Stimulated activated CD8-positive, alpha-beta memory T cell treated with anti-CD3 and anti-CD28 coated beads, Interleukin-4, amount 100 ng/mL, for 24 hours (primary cell): Measurements from ENCODE around the gene XPNPEP1.

ENCODE experiments used
- DNase-seq: peaks from one replicate; pipeline ENCODE4 v3.0.0-alpha.2; 2020; ENCODE audit warnings: low read depth

Gene XPNPEP1

GRCh38 chr10:109892931-109893330, 30.4 kb downstream of the XPNPEP1 start:
- DNase-seq, result no peak

DNA sequence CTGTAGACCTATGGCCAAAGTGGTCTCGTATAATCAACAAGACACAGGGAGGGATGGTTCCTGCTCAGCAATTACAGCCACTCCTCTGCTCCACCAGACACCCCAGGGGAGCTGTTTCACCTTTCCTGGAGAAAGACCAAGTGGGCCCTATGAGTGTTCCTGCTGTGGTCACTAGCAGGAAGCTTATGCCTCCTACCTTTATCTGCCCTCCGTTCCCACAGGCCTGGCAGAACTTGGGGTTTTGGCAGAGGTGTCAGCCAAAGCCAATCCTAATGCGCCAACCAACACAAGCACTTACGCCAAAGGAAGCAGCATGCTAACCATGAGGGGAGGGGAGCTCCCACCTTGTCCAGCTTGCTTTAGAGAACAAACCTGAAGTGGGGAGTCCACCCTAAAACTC, 31.2 kb downstream of the XPNPEP1 start:
- DNase-seq, result no peak

GRCh38 chr10:109891105-109891504, 32.2 kb downstream of the XPNPEP1 start:
- no peak for DNase-seq

DNA sequence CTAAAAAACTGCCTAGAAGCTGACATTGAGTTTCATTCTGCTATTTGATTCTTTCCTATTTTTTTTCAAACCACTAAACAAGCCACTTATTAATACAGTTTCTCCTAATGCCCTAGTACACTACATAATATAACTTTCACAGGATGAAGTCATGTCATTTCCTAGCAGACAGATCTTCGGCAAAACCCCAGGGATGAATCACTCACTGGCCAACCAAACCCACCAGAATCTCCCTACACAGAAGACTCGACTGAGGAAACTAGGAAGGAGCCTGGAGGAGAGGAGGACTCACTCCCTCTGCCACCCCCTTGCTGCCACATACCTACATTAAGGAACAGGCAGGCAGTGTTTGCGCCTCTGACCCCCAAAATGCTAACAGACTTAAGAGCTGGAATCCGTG, 33.4 kb downstream of the XPNPEP1 start:
- DNase-seq, result no peak

GRCh38 chr10:109887776-109888175, 35.5 kb downstream of the XPNPEP1 start:
- DNase-seq, result no peak

GRCh38 chr10:109887243-109887642, 36.1 kb downstream of the XPNPEP1 start:
- no peak for DNase-seq

DNA sequence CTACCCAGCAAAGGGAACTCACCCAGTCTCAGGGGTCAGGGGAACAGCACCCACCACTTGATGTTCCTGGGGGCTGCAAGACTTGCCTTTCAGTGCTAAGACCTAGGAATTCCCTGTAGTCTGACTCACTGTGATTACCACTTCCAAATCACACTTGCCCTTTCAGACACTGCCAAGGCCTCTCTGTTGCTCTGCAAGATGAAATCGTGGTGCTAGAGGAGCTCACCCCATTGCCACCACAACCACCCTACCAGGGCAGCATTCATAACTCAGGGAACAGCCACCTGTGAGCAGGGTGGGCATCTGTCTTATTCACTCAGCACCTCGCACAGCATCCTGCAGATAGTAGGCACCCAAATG, 36.5 kb downstream of the XPNPEP1 start:
- no peak for DNase-seq

- no peak for DNase-seq
Observed at GRCh38 chr10:109886037-109886780, 37.1 kb downstream of the XPNPEP1 start.

DNA sequence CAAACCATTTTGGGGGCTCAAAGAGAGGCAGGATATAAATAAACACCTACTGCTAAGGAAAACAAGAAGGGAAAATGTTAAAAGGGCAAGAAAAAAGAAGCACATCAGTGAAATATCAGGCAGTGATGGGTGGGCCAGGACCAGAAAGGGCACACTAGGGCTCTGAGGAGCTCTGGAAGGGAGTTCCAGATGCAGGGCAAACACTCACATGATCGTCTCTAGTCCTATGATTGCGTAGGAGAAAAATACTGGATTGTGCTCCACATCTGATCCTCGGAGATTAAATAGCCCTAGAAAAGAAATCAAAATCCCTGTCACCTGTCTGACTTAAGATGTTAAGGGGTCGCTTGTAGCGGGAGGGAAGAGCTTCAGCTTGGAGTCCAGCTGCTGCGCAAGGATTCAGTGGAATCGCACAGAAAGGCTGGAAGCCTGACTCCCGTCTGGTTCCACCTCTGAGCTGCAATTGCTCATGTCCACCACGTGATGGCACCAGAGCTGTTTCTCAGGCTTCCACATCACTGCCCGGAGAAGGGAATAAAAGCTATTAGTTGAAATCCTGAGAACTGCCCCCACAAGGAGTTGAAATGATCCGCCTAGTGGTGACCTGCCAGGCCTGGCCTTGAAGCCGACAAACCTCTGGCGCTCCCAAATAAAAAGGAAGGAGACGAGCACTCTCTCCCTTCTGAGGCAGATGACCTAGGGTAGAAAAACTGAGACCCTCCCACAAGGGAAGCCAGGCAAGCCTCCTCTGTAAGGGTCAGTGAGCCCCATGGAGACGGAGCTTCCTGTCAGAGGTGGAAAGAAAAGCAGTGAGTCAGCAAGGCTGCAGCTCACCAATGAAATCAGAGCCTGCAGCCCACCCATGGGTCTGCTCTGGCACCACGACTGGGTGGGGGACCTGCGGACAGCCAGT, 39.2 kb downstream of the XPNPEP1 start:
- DNase-seq, result peak; percentile 36

DNA sequence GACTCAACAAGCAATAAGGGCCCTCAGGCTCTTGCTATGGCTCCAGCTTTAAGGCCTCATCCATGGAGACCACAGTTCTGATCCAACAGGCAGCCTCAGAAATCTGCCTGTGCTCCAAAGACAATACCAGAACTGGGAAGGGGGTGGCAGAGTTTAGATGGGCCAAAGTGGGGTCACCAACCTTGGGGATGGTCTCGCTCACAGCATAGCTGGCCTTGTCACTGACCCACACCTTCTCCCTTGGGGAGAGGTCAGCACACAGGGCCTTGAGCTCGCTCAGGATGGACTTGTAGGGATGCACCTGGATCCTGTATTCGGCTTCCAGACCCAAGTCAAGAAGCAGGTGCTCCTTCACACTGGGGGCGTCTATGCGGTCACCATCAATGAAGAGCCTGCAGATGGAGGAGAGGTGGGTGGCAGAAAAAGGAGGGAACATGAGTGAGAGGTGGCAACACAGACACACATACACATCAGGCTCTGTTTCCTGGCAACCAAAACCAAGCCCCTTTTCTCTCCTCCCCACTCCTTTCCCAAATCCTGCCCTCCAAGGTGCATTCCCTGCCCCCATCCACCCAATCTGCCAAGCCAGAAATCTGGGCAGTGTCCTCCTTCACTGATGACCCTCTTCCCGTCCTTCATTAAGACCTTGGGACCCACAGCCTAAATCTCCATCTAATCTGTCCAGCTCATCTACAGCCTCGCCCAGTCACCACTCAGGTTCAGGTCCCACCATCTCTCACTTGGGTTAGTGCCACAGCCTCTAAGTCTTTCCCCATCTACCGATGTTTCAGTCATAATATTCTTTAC, 40.9 kb downstream of the XPNPEP1 start:
- no peak for DNase-seq

- no peak for DNase-seq
Observed at GRCh38 chr10:109881769-109882057, 41.6 kb downstream of the XPNPEP1 start.

DNA sequence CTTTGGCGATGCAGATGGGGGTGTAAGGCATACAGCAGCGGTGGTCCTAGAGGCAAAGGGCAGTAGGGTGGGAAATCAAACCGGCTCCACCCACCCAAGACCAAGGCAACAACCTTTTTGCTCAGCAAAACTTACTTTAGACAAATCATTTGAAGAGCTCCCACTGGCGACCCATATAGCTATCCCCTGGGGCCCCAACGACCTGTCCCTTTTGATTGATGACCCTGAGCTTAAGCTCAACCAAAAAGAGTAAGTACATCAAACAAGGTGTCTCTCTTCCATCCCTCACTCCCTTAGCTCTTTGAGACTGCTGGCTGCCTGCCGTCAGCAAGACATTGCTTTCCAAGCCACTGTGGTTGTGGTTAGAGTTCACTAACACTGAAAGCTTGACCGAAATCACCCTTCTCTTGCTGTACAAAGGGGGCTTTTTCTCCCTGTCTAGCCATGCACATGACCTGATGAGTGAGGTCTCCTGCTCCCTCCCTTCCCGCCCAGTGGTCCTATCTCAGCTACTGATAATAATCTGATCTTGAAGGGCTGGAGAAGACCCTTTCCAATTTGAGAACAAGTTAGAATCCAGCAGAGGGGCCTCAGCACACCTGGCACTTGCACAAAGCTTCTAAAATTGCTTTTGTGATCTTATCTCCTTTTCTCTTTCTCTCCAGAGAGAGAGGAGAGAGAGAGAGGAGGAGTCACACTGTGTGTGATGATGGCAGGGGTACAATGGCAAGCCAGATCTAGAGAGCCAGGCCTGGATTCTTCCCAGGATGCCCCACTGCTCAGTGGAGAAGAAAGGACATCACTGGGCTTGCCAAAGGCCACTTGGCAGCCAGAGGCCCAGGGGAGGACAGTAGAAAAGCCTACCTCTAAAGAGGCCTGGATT, 42.2 kb downstream of the XPNPEP1 start:
- DNase-seq, result no peak

DNA sequence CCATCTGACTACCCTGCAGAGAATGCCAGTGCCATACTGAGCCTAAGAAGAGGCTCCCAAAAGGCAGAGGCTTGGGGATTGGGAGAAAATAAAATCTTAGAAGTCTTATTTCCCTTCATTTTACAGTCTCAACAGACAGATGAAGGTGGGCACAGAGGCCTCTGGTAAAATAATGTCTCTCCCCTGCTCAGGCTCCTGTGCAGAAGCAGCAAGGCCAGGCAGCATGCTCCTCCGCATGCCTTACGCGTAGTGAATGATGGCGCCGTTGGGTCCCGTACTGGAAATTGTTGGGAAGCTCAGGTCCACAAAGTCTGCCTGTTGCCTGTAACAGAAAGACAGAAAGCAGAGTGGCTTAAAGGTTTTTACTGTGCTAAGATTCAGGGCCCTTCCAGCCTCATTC, 45.8 kb downstream of the XPNPEP1 start:
- DNase-seq, result no peak

DNA sequence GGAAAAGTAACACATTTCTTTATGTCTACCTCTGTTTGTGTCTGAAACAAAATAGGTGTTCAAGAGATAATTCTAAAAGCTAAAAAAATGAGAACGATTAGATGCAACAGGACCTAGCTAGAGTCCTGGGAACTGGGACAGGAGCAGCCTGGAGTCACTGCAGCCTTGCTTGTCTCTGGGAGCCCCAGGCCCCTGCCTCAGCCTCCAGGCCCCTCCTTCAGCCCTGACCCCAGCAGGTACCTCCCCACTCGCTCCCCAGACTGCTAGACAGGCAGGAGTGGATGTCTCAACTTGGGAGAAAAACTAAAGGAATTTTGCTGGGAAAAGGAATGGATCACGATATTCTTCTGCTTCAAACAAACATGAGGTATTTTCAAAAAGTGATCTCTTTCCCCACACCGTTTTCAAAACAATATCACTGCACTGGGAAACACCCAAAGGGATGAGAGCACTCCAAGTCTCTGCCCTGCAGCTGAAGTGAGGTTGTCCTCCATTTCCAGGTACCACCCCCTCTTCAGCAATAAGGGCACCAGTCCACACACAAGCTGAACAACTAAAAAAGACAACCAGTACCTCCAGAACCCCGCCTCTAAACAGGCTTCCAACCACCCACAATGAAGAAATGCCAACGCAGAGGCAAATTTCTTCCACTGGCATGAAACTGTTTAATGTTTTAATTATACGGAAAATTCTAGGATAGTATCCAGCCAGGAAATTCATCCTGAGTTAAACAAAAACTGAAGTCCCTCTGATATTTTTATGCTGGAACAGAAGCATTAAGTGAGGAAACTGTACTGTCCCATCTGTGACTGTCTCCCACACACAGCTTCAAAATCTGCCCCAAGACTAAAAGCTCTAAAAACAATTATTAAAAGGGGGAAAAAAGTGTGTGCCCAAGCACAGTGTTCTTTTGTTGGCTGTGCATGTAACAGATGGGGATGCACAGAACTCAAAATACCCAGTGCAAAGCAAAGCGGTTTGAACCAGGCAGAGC, 47.2 kb downstream of the XPNPEP1 start:
- no peak for DNase-seq

- DNase-seq, result no peak
Observed at GRCh38 chr10:109875151-109875568, 48.2 kb downstream of the XPNPEP1 start.

- DNase-seq, result no peak
Observed at GRCh38 chr10:109871476-109871875, 51.8 kb downstream of the XPNPEP1 start.

DNA sequence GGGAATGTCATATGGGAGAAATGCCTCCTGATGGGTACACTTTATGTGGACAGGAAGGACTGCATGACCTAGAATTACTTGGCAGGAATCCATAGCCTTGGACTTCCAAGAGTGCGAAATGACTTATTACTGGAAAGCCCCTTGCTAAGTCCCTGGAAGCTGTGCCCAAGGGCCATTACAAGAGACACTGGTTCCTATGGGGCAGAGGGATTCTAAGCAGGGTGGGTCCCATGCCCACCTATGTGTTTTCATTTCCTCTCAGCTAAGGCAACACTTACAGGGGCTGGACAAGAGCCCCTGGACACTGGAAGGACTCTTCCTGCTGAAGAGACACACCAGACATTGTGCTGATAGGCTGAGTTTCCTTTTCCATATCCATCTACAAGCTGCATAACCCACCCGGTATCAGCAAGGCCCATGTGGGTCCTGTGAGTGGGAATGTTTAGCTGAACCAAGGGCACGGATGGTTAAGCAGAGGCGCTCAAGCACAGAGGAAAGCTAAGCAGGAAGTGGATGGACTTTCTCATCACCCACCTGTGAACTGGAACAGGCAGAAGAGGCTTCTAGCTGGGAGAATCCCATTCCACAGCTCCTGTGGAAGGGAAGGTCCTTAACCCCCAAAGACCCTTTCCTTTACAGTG, 56.2 kb downstream of the XPNPEP1 start:
- DNase-seq, result no peak

DNA sequence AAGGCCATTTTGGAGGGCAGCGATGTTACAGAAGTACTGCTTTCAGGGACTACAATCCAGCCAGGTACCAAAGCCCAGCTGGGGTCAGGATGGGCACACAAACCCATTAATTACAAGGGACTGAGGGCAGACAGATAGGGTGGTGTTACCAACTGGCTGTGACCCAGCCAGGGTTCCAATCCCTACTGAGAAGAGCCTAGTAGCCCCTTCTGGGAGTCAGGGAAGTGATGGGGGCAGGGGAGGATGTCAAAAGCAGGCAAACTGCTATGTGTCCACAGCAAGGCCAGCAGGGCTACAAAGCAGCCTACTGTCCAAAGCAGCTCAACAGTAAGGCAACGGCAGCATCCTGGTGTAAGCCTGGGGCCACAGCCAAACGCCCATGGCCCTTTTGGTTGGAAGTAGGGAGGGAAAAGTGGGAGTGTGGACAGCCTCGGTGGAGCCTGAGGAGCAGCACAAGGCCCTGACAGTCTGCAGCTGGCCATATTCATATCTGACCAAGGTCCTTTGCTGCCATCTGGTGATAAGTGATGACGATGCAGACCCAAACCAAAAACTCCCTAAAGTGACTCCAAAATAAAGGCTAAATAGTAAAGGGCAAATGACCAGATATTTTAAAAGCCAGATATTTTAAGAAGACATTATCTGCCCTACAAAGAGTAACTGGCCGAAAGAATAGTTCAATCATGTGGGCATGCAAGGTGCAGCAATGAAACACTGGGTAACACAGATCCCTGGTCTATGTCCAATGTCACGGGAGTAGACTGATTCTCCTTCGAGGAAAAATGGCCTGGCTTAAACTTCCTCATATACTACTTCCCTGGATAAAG, 56.9 kb downstream of the XPNPEP1 start:
- DNase-seq, result no peak

DNA sequence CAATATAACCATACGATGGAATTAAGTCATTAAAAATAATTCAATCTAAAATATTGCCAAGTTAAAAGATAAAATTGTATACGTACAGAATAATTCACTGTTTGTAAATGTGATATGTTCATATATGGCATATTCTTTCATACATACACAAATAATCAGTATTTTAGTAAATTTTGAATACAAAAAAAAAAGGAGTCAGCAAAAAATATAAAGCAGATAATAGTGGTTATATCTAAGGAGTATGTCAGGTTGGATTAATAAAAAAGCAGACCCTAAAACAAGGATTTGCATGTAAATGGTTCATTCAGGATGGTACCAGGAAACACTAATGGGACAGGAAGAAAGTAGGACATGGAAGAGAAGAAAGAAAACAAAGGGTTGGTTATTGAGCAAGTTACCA, 59.5 kb downstream of the XPNPEP1 start:
- DNase-seq, result no peak
